AG04450 (cell line): Measurements from ENCODE around the gene MEGF11. TPM values are rescaled to one million over a fixed set of nuclear protein-coding genes. Genes with fewer than 3 reads are reported as not detected.

ENCODE experiments used
- CTCF ChIA-PET: fragments of 300-600, 350-600 bp; formaldehyde crosslinking; extraction: SDS; loops from one replicate; lab custom pipeline; 2022; ENCODE audit warnings: antibody characterized with exemption, inconsistent platforms; lab: Charles Lee
- POLR2A ChIA-PET: fragments of 350-600 bp; formaldehyde crosslinking; extraction: SDS; loops from one replicate; lab custom pipeline; 2021; ENCODE audit warnings: antibody characterized with exemption, inconsistent platforms; lab: Yijun Ruan, JAX
- DNase-seq: peaks from one replicate; pipeline ENCODE4 v3.0.0-alpha.2; 2011; ENCODE audit warnings: low read depth, low spot score
- H3K27ac ChIP-seq: one replicate; pipeline ENCODE4 v1.5.1; 2012; ENCODE audit warnings: low read depth, low read length, control low read depth
- H3K27me3 ChIP-seq: one replicate; pipeline ENCODE4 v1.6.0; 2012; ENCODE audit warnings: low read length; ENCODE audit not compliant: control insufficient read depth, insufficient read depth
- H3K4me3 ChIP-seq: 2 replicates; pipeline ENCODE4 v1.5.1; 2011; ENCODE audit warnings: mild to moderate bottlenecking, low read depth, low read length, control low read depth
- H3K9me3 ChIP-seq: 2 replicates; pipeline ENCODE4 v1.5.1; 2012; ENCODE audit warnings: low read length; ENCODE audit not compliant: control insufficient read depth, insufficient read depth
- polyA plus RNA-seq: library from polyadenylated mRNA; depleted of rRNA; stranded (reverse); fragments of >200 nt; gene quantifications from 2 replicates; pipeline ENCODE4 v1.2.3, GENCODE V29; 2011
- TF ChIP-seq, protein P1 (sequence below): IDR thresholded peaks from 2 replicates; pipeline ENCODE4 v1.5.1; 2011; ENCODE audit warnings: low read depth, low read length, control low read depth, inconsistent platforms

MEGF11 gene
- polyA plus RNA-seq, 1 experiment = not detected

DNA sequence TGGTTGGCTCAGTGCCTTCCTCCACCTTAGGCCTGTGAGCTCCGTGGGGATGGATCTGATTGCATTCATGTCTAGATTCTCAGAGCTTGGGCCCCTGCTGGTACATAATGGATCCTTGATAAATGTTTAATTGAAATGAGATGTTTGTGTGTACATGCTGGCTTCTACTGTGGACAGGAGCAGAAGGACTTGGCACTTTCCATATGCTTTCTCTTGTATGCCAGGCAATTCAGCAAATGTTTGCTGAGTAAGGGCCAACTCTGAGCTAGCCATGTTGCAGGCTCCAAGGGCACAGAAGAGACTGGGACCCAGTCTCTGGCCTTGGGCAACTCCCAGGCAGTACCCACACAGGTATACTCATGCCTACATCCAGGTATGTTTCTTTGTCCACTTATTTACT, 317.3 kb downstream of the MEGF11 start:
- ChIA-PET POLR2A (no interaction called here), CTCF (no interaction called here)
- TF ChIP-seq, protein P1, sequence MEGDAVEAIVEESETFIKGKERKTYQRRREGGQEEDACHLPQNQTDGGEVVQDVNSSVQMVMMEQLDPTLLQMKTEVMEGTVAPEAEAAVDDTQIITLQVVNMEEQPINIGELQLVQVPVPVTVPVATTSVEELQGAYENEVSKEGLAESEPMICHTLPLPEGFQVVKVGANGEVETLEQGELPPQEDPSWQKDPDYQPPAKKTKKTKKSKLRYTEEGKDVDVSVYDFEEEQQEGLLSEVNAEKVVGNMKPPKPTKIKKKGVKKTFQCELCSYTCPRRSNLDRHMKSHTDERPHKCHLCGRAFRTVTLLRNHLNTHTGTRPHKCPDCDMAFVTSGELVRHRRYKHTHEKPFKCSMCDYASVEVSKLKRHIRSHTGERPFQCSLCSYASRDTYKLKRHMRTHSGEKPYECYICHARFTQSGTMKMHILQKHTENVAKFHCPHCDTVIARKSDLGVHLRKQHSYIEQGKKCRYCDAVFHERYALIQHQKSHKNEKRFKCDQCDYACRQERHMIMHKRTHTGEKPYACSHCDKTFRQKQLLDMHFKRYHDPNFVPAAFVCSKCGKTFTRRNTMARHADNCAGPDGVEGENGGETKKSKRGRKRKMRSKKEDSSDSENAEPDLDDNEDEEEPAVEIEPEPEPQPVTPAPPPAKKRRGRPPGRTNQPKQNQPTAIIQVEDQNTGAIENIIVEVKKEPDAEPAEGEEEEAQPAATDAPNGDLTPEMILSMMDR = no peak
- peaks cover 7% of the 10 kb centered on the region for H3K27me3 ChIP-seq
- H3K27ac ChIP-seq = no peak overlapping the region
- no peak for DNase-seq
- H3K9me3 ChIP-seq = no peaks in the 10 kb centered on the region
- H3K4me3 ChIP-seq = no peak overlapping the region

DNA sequence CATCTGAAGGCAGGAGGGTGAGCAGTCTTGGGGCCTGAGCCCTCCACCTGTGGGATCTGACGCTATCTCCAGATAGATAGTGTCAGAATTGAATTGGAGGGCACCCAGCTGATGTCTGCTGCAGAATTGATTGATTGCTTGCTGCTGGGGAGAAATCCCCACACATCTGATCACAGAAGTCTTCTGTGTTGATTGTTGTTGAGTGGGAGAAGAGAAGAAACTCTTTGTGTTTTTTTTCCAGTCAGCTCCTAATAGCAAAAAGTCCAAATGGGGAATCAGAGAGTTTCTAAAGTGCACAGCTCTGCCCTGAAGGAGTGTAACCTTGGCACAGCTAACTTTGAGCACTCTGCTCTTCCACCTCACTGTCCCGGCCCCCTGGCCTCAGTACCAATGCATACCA, 318.2 kb downstream of the MEGF11 start:
- TF ChIP-seq, protein P1 = no peak
- H3K27me3 ChIP-seq = peaks cover 6% of the 10 kb centered on the region
- POLR2A ChIA-PET = no interaction called here
- DNase-seq = no peak
- CTCF ChIA-PET = no interaction called here
- H3K4me3 ChIP-seq = no peak overlapping the region
- H3K27ac ChIP-seq = no peak overlapping the region
- no peaks in the 10 kb centered on the region for H3K9me3 ChIP-seq

DNA sequence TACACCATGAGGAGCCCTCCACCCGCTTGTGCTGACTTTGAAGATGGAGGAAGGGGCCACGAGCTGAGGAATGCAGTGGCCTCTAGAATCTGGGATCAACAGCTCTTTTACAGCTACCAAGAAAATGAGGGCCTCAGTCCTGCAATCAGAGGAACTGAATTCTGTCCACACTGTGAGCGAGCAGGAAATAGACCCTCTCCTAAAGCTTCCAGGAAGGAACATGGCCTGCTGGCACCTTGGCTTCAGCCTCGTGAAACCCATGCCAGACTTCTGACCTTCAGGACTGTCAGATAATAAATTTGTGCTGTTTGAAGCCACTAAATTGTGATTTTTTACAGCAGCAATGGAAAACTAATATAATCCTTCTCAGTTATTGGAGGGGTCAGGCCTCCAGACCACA, 322.3 kb downstream of the MEGF11 start:
- no peaks in the 10 kb centered on the region for H3K9me3 ChIP-seq
- no peak overlapping the region for H3K27ac ChIP-seq
- no peak for DNase-seq
- TF ChIP-seq, protein P1 = no peak
- H3K4me3 ChIP-seq = no peak overlapping the region
- H3K27me3 ChIP-seq = peaks cover 9% of the 10 kb centered on the region
- ChIA-PET CTCF (no interaction called here), POLR2A (no interaction called here)

DNA sequence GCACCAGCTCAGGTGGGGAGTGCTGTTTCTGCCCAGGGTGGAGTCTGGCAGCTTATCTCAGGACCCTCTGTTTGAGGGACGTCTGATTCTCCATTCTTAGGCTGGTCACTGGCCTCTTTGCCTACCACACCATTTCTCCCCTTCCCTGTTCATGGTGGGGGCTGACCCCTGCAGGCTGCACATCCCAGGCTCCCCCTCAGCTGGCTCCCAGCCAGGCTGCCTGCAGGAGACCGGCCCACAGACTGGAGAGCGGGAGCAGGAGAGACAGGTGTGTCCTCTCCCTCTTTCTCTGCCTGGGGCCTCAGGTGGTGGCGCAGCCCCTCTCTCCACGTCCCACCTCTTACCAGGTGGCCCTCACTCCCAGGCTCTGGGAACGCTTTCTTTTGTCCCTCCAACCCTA, 323.4 kb downstream of the MEGF11 start:
- DNase-seq = no peak
- ChIA-PET POLR2A (no interaction called here), CTCF (no interaction called here)
- Histone ChIP-seq H3K27me3 (peaks cover 9% of the 10 kb centered on the region), H3K4me3 (no peak overlapping the region), H3K27ac (no peak overlapping the region), H3K9me3 (no peaks in the 10 kb centered on the region)
- TF ChIP-seq, protein P1 = no peak

DNA sequence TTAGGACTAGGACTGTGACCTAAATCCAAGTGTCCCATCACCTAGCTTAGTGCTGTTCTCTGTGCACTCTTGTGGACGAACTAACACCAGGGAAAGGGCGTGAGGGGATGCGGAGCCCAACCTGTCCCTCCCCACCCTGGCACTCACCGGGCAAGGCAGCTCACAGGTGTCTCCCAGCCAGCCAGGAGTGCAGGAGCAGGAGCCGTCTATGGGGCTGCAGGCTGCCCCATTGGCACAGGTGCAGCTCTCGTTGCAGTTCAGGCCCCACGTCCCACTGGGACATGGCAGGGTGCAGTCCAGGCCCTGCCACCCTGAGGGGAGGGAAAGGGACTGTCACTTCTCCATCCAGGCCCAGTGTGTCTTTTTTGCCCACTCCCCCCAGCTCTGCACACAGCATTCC, 324.0 kb downstream of the MEGF11 start:
- no peak overlapping the region for H3K27ac ChIP-seq
- DNase-seq = no peak
- ChIA-PET CTCF (no interaction called here), POLR2A (no interaction called here)
- no peak overlapping the region for H3K4me3 ChIP-seq
- TF ChIP-seq, protein P1 = no peak
- H3K27me3 ChIP-seq = peaks cover 9% of the 10 kb centered on the region
- no peaks in the 10 kb centered on the region for H3K9me3 ChIP-seq
